Stimulated activated CD4-positive, alpha-beta T cell treated with anti-CD3 and anti-CD28 coated beads, Interleukin-2, amount 100 ng/mL, for 24 hours (primary cell): ENCODE data around the gene CAP2.

Experiments
- DNase-seq, 2 donors: peaks; one replicate each; pipeline ENCODE4 v3.0.0-alpha.2; 2020

CAP2 gene

DNA sequence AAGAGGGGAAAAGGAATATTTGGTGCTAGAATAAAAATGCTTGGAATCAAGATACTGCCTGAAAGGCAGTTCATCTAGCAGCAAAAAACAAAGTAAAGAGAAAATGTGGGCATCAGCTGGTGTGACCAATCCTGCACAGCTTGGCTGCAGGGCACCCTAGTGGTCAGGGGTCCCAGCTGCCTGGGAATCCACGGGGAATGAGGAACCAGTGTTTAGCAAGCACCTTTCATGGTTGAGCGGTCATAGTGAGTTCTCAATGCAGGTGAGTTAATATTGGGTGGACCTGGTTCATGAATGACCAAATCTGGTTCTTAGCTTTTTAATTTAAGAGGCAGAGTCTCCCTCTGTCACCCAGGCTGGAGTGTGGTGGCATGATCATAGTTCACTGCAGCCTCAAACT, 53.3 kb downstream of the CAP2 start:
- no peak for DNase-seq

DNA sequence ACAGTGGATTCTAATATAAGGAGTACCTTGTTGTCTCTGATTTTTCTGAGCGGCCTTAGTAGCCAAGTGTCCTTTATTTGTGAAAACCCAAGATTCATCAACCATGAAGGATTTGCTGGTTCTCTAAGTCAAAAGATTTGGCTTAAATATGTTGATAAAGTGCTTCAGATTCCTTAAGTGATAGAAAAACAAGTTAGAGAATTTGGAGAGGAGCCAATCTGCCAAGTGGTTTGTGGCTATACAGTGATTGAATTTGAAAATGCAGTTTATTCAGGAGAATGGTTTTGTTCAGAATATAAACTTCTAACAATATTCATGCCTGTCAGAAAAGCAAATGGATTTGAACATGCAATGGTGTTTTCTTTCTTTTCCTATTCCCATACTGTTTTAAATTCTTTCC, 54.8 kb downstream of the CAP2 start:
- DNase-seq = no peak

DNA sequence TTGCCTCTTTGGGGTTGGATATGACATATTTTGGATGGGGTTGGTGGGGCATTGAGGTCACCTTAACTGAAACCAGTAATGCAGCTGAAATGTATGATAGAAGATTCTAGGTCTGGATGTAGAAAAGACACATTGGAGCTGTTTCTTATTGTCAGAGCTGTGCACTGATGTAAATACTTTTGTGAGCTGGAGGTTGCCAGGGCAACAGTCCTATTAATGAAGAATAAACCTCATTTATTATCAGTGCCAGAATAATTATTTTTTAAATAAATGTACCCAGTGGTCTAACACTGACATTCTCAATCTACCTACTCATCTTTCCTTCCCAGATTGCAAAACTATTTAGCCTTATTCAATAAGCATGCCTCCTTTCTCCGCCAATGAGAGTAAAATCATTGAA, 57.0 kb downstream of the CAP2 start:
- DNase-seq = no peak

DNA sequence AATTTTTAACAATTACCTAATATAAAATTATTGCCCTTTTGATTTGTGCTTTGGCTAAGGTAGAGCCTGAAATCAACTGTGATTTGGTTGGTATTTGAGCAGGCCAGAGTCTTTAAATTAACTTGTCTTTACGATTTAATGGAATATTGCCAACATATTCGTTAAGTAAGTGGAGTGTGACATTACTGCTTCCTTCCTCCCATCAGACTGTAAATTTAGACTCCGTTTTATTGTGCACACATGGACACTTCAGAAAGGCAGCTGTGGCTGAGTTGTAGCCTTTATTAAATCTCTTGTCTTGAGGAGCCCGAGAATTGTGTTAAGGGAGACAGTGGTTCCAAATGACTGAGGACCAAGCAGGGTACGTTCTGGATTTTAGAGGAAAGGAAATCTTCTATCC, 57.4 kb downstream of the CAP2 start:
- DNase-seq = no peak

DNA sequence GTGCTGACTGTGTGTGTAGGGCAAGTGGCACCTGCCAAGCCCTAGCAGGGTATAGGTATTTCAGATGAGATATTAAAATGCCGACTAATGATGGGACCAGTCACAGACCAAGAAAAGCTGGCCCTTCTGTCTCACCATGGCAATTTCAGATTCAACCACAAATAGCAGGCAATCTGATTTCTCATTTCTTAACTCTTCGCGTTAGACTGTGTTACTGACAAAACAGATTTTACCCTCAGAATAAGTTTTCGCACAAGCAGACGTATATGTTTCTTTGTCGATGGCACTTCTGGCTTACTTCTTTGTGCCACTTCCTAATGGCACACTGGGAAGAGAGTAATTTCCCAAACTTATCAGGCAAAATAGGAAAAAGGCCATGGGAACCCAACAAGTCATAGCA, 58.7 kb downstream of the CAP2 start:
- DNase-seq = no peak

DNA sequence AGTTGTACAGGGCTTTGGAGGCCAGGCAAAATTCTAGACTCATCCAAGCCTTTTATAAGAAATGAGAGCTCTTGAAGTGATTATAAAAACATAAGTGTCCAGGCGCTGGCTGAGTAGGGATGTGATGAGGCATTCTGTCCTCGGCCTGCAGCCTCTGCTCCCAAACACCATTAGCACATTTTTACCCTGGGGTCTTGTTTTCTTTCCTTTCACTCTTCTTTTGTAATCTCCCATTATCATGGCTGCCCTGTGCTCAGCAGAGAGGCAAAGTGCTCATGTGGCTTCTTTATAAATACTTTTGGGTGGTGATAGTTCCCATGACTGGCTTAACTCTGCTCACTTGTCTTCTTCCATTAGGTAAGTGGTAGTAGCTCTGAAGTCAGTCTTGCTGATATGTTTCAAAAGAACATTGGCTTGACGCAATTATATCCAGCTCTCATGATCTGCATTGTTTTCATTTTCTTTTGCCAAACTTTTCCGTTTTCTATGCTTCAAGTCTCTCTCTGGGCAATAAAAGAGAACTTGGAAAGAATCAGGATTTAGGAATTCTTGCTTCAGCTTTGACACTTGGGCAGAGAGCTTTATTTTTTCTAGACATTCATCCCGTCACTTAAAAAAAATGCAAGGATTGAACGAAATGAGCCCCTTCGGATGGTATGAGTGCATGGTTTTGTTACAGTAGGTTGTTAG, 61.1 kb downstream of the CAP2 start:
- no peak for DNase-seq

DNA sequence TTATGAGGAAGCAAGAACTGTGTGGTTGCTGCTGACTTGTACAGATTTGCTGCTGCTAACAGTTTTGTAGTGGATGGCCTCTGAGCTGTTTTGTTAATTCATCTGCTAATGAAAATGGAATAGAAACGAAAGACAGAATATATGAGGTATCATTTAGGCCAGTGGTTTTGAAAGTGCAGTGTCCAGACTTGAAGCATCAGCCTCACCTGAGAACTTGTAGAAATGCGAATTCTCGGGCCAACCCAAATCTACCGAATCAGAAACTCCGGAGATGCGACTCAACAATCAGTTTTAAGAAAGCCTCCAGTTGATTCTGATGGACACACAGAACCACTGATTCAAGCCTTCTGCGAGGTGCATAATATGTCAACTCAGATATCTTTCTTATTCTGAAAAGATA, 62.5 kb downstream of the CAP2 start:
- DNase-seq = no peak

DNA sequence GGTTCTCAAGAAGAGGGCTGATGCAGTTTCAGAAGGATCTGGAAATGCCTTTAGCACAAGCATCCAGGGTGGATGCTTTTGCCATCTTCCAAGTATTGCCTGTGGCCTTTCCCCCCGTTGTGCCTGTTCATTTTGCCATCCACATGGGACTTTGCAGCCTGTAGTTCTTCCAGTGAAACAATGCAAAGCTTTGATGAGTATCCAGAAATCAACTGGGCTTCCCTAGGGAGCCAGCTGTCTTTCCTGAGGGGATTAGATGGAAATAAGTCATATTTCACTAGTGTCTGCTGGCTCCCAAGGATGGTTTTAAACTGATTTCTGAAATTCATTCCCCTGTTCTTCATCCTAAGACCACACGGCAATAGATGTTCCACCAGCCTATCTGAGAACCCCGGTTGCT, 63.3 kb downstream of the CAP2 start:
- DNase-seq = no peak

DNA sequence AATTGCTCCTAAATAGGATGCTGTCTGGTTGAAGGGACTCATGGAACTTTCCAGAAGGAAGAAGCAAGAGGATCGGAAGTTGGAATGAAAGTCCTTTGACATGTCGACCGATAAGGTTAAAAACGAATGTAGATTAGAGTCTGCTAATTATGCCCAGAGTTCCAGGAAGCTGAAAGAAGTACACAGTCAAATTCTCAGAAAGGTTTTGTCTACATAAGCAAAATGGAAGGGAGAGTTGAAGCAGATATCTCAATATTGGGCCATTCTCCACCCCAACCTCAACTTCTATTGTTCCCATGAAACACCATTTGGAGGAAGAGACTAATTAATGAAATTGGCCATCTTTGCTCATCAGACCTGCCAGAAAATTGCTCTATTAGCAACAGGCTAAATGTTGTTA, 64.0 kb downstream of the CAP2 start:
- no peak for DNase-seq

DNA sequence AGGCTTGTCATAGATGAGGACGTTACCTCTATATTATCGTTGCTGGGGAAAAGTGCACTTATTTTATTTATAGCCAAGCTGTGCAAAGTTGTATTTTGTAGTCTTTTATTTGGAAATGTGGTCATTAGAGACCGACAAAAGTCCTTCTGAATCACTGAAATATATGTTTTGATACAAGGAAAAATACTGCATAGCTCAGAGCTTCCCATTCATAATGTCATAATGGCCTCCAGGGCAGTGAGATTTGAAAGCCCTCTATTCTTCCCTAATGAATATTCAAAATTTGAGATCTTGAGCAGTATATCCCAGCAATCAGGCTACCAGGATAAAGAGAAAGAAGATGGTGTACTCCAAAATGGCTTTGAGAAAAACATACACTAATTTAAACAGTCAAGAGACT, 64.6 kb downstream of the CAP2 start:
- DNase-seq = no peak

DNA sequence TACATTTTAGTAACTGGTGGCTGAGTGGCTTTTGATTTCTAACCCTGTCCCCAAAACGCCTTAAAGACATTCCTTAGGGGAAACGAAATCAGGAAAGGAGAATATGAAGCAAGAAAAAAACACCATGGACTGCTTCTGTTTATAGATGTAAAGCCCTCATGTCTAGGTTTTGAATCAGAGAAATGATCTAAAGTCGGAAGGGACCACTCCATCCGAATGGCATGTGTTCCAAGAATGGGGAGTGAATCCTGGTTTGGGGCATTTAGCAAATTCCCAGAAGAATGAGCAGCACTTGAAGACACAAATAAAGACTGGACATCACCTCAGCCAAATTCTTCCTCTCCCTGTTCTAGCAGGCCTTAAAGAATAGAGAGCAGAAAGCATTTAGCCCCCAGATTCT, 65.6 kb downstream of the CAP2 start:
- no peak for DNase-seq

DNA sequence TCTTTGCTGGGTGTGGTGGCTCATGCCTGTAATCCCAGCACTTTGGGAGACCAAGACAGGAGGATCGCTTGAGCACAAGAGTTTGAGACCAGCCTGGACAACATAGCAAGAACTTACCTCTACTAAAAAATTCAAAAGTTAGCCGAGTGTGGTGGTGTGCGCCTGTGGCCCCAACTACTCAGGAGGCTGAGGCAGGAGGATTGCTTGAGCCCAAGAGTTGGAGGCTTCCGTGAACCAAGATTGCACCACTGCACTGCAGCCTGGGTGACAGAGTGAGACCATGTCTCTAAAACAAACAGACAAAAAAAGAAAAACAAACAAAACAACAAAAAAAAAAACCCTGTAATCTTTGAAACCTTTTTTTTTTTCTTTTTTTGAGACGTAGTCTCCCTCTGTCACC, 67.5 kb downstream of the CAP2 start:
- DNase-seq = no peak

DNA sequence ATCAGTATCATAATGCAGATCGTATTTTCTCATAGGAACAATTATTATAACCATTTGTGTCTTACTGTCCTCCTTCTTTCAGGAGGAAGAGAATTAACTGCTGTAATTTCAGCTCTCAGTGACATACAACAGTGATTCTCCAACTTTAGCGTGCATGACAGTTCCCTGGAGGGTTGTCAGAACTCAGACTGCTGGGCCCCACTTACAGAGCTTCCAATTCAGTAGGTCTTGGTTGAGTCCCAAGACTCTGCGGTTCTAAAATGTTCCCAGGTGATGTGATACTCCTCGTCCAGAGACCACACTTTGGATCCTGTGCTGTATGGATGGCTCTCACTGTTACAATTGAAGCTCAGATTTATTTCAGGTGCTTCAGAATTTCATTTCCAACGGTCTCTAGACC, 72.8 kb downstream of the CAP2 start:
- DNase-seq = no peak

DNA sequence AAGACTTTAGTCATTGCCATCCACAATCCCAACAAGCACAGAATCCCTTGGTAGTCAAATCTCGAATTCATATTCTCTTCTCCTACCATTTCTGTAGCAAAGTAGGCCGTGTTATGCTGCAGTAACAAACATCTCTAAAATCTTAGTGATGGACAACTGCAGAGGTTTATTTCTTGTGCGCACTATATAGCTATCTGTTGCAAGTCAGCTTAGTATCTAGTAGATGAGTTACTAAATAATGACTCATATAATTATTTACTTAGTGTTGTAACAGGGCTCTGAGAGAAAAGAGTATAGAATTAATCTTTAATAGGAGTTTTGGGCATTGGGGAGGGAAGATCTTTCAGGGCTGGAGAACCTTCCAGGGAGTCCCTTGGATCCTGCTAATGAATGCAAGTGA, 73.3 kb downstream of the CAP2 start:
- DNase-seq = no peak

DNA sequence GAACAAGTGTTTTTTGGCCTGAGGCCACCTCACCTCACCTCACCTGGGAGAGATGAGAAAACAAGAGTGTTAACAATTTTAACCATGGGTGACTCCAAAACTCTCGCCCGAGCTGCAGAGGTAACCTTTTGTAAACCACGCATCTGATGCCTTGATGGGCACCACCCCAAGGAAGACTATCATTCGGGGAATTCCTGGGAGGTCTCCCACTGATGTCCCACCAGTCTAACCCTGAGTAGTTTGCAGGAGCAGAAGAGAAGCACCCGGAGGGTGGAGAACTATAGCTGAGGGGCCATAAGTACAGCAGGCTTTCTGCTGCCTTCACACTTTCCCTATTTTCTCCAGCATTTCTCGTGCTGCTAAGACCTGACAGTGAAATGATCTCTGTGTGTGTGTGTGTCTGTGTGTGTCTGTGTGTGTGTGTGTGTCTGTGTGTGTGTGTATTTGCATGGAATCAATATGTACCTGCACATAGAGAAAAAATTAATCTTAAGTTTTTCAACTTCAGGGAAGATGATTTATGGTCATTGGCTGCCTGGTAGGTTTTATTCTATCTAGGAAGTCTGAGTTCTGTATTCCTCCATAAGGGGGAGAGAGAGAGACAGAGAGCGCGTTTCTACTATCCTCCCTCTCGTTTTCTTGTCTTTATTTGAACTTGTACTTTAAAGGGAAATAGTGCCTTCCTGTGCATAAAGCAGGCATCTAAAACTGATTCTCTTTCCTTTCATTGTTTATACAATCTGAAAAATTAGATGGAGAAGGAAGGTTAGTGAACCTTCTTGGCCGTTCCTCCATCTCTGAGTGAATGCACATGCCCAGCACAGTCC, 75.8 kb downstream of the CAP2 start:
- no peak for DNase-seq

DNA sequence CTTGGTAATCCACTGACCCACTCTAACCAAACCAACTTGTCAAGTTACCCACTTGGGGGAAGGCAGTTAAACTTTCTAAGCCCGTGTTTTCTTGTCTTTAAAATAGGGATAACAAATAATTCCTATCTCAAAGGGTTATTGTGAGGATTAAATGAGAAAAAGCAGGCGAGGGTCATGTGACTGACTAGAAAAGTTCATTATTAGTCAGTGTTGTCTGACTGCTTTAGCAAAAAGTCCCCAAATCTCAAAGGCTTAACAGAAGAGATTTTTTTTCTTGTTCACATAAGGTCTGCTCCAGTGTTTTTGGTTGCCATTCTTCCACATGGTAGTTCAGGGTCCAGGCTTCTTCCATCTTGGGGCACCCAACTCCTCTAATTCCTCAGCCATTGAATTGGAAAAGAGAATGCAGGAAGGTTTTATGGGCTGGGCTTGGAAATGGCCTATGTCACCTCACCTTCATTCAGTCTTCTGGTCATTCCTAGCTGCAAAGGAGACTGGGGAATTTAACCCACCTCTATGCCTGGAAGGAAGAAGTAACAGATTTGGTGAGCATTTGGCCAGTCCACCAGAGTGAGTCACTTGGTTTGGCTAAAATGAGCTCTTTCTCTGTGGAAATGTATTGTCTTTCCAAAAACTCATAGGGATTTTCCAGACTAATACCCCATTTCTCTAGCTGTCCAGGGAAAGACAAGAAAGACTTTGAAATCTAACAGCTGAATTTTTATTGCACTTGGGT, 77.0 kb downstream of the CAP2 start:
- DNase-seq = no peak

DNA sequence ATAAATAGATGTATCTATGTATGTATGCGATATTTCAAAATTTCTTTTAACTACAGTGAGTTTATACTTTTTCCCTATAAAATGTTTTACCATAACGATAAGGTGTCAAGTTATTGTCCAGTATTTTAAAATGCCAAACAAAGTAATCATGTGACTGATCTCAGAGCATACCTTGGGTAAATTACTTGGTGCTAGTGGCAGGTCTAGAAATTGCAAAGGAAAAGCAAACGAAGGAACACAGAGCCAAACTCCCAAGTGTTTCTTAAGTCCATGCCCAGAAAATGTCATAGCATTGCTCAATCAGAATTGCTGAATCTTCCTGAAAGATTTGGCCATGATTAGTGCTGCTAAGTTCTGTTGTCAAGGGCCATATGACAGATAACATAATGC, 77.5 kb downstream of the CAP2 start:
- DNase-seq = no peak

DNA sequence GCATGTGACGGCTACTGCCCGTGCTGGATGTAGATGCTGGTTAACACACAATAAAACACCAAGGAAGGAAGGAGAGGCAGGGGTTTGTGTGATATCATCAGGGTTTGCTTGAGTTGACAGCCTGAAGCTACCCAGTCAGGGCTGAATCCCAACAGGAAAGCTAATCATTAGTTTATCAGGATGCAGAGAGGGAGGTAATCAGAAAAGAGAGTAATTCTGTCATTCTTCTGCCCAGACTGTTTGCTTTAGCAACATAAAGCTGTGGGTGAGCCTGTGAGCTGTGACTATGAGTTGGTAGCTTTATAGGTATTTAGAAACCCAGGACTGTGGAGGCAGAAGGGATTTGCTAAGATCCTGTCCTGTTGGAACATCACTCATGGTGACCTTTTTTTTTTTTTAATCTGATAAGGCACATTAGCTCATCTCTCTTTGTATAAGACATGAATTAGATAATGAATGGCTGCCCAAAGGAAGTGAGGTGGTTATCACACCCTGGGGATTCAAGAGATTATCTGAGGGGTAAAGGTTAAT, 79.3 kb downstream of the CAP2 start:
- DNase-seq = no peak

DNA sequence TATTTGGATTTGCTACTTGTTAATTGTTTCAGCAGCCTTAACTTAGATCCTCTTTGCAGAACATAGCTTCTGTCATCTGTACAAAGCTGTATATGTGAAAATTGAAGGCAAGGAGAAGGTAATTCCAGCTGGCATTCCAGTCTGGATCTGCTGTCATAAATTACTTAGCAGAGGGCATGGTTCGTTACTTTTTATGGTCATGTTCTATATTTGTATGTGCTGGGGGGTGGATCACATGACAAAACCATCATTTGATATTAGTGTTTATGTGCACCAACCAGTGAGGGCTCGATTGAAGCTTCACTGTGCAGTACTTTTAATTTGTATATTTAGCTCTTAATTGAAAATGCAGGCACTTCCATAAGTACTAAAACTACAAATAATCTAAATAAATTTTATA, 80.2 kb downstream of the CAP2 start:
- no peak for DNase-seq

DNA sequence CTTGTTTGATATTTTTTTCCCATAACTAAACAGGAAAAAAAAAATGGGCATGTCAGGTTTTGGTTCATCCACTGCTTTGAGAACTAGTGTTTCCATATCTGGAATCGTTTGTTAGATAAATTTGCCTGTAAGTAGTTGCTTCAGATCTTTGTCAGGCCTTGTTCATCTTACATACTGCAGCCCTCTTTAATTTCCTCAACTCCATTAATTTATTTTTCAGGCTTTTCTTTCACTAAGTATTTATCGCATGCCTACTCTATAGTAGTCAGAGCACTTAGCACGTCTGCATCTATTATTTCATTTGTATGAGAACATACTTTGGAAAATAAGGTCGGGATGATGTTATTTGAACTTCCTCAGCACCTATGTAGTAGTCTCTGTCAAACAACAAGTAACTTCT, 80.9 kb downstream of the CAP2 start:
- DNase-seq = no peak

DNA sequence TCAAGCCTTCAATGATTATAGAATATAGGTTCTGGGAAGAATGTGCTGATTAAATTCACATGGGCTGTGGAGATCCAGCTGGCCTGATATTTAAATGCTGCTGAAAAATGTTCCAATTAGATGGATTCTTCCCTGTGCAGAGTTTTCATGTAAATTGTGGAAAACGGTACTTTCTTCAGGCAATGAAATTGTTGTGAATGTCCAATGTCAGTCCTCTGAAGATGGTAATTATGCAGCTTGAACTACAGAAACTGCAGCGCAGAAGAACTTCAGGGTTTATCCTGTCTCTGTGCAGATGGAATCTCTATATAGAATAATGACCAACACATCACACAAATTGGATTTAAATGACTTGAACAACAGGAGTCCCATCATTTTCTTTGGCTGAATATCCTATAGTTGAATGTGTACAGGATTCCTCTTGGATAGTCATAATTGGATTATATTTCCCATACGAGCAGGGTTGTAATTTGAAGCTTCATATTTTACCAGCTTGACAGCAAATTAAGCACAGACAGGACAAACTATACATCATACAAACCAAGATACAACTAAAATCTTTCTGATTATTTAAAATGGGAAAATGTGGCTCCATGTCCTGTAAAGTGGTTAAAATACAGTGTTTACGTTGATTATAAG, 82.3 kb downstream of the CAP2 start:
- DNase-seq = no peak

DNA sequence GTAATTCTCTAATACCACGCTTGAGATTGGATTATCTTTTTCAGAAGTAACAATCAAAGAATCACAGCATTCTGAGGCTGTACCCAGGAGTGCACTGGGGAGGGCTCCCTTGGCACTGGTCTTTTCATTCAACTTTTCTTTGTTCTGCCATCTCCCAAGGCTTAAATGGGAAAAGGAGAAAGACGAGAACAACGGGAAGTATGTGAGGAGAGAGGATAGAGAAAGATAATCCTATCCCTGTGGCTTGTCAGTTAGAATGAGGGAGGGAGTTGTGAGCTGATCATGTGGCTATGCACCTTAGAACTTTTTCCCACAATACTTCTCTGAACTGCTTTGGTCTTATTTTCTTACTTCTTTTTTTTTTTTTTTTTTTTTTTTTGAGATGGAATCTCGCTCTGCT, 83.1 kb downstream of the CAP2 start:
- DNase-seq = no peak

DNA sequence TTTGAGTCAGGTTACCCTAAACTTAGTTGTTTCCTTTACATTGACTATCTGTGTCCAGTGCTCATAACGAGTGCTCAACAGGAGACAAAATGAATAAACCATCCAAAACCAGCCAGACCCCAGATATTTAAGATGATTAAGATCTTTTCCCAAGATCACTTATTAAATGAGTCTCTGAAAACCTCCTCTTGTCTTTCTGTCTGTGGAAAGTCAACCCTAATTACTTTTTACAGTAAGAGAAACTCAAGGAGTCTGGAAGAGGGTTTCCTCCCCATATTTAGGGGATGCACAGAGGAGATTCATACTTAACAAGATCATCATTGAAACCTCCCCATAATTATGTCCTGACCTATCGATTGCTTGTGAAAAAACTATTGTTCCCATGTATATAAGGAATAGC, 84.0 kb downstream of the CAP2 start:
- DNase-seq = no peak
